Testis (tissue), 3 donors: ENCODE data around the gene SAPCD2. TPM values are rescaled to one million over a fixed set of nuclear protein-coding genes. Genes with fewer than 3 reads are reported as not detected.

Experiments
- DNase-seq: peaks from one replicate; pipeline ENCODE4 v3.0.0-alpha.2; 2019
- H3K27ac ChIP-seq, 2 donors: fragments of 200-600 bp; sonication (generic); one replicate each; pipeline ENCODE4 v1.5.1; 2019
- H3K27me3 ChIP-seq: fragments of 200-600 bp; sonication (generic); one replicate; pipeline ENCODE4 v1.5.1; 2019
- H3K36me3 ChIP-seq: fragments of 200-600 bp; sonication (generic); one replicate; pipeline ENCODE4 v1.5.1; 2017; ENCODE audit warnings: low read depth; ENCODE audit errors: missing control alignments
- H3K4me1 ChIP-seq: fragments of 200-600 bp; sonication (generic); one replicate; pipeline ENCODE4 v1.5.1; 2019
- H3K4me3 ChIP-seq, 2 donors: fragments of 200-600 bp; sonication (generic); one replicate each; pipeline ENCODE4 v1.5.1; 2017 to 2019
- H3K9me3 ChIP-seq: fragments of 200-600 bp; sonication (generic); one replicate; pipeline ENCODE4 v1.5.1; 2017
- POLR2A ChIP-seq: fragments of 450-650 bp; IDR thresholded peaks from one replicate; pipeline ENCODE4 v1.6.1; 2017; ENCODE audit warnings: antibody characterized with exemption, mild to moderate bottlenecking, moderate library complexity
- WGBS, 2 donors: methylation state at CpG; one replicate each; pipeline ENCODE4 v1.1.5; 2018; 5-methylcytosine and 5-hydroxymethylcytosine counted together
- intact Hi-C: fragments of 100-400 bp; cut with DNase I; formaldehyde crosslinking; loops from one replicate; pipeline ENCODE4 v1.15.1; 2023; ENCODE audit warnings: low total_unique reads
- polyA plus RNA-seq: library from polyadenylated mRNA; stranded (reverse); fragments of 350-450 nt; fragmentation: Illumina TruSeq; extraction: RNeasy Lipid Tissue Mini Kit (QIAGEN cat#74804); gene quantifications from one replicate; pipeline ENCODE4 v1.2.3, GENCODE V29; 2014; ENCODE audit warnings: low read depth, low replicate concordance; ENCODE audit not compliant: insufficient read depth
- total RNA-seq, 2 donors: library from RNA; depleted of rRNA; stranded (reverse); fragments of >200 nt; gene quantifications; one replicate each; pipeline ENCODE4 v1.2.3, GENCODE V29; 2016
- TF ChIP-seq, protein P1 (sequence below), 3 experiments: fragments of 450-650 bp in 2 of 3; fragments of 200-600 bp in 1 of 3; sonication (generic) in 1 of 3; IDR thresholded peaks; one replicate each; pipeline ENCODE4 v1.5.1; 2016 to 2019; ENCODE audit warnings: antibody characterized with exemption in 3 of 3, mild to moderate bottlenecking in 2 of 3, moderate library complexity in 1 of 3

SAPCD2 gene
- total and polyA plus RNA-seq, 3 donors from 2014 or later: 0.78 to 1.7 (median 1.4) TPM

DNA sequence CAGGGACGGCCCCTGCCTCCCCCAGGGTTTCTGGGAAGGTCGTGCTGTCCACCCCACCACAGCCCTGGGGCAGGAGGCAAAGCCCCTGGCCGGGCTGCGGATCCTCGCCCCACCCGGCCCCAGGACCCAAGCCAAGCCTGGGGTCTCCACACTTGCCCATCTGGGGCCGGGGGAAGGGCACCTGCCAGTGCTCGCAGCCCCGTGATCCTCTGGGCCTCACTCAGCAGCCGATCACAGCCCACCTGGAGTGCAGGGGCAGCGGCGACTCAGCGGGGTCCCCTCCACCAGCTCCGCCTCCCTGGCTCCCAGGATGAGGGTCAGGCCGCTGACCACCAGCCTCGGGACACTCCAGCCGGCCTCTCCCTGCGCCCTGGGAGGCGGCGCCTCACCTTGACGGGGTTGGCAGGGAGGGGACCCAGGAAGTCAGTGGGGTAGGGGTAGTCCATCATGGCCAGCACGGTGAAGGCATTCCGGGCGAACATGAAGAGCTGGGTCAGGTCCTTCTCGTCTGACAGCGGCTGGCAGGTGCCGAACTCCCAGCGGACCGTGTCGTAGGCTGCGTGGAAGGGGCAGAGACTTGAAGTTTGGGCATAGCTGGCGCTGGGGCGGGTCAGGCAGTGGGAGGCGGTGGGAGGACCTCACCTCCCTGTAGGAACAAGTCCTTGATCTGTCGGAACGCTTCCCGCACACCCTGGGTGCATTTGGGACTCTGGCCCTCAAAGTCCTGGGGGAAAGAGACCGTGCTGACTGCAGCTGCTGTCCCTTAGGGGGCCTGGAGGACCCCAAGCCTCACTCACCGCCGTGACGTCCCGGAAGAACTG lies 42.4 kb upstream of the SAPCD2 start:
- peaks cover 22% of the 10 kb centered on the region for H3K4me1 ChIP-seq
- no peaks in the 10 kb centered on the region for H3K36me3 ChIP-seq
- no peak overlapping the region for H3K4me3 ChIP-seq
- intact Hi-C loops: loop anchor here (10.0 kb wide), 1 partner anchor 112 kb away; the partner anchor contains the start of genes CYSRT1, RNF208 and RNF224
- WGBS, 2 donors: 69 to 91% methylated on average over 6 to 42 of the region's 42 CpGs
- DNase-seq: no peak
- no peaks in the 10 kb centered on the region for H3K9me3 ChIP-seq
- no peak for TF ChIP-seq POLR2A
- TF ChIP-seq, protein P1, sequence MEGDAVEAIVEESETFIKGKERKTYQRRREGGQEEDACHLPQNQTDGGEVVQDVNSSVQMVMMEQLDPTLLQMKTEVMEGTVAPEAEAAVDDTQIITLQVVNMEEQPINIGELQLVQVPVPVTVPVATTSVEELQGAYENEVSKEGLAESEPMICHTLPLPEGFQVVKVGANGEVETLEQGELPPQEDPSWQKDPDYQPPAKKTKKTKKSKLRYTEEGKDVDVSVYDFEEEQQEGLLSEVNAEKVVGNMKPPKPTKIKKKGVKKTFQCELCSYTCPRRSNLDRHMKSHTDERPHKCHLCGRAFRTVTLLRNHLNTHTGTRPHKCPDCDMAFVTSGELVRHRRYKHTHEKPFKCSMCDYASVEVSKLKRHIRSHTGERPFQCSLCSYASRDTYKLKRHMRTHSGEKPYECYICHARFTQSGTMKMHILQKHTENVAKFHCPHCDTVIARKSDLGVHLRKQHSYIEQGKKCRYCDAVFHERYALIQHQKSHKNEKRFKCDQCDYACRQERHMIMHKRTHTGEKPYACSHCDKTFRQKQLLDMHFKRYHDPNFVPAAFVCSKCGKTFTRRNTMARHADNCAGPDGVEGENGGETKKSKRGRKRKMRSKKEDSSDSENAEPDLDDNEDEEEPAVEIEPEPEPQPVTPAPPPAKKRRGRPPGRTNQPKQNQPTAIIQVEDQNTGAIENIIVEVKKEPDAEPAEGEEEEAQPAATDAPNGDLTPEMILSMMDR (IDR thresholded peaks at IDR 0.05): no peak
- no peaks in the 10 kb centered on the region for H3K27me3 ChIP-seq
- no peak overlapping the region for H3K27ac ChIP-seq

GRCh38 chr9:137111788-137112563 lies 41.6 kb upstream of the SAPCD2 start:
- WGBS, 2 donors: 89 to 92% methylated on average over 20 to 31 of the region's 35 CpGs
- no peak overlapping the region for H3K27ac ChIP-seq
- H3K9me3 ChIP-seq: no peaks in the 10 kb centered on the region
- H3K4me3 ChIP-seq: no peak overlapping the region
- TF ChIP-seq POLR2A: no peak
- TF ChIP-seq, protein P1 (IDR thresholded peaks at IDR 0.05): no peak
- intact Hi-C loops: loop anchor here (10.0 kb wide), 1 partner anchor 113 kb away; the partner anchor contains the start of genes CYSRT1, RNF208 and RNF224
- peaks cover 17% of the 10 kb centered on the region for H3K4me1 ChIP-seq
- no peaks in the 10 kb centered on the region for H3K27me3 ChIP-seq
- no peaks in the 10 kb centered on the region for H3K36me3 ChIP-seq
- DNase-seq: no peak

GRCh38 chr9:137110911-137111787 lies 40.8 kb upstream of the SAPCD2 start:
- WGBS, 2 donors: 87 to 90% methylated on average over 25 to 28 of the region's 28 CpGs
- intact Hi-C loops: loop anchor here (10.0 kb wide), 1 partner anchor 114 kb away; the partner anchor contains the start of genes CYSRT1, RNF208 and RNF224
- H3K36me3 ChIP-seq: no peaks in the 10 kb centered on the region

More at GRCh38 chr9:137110911-137111787, 40.8 kb upstream of the SAPCD2 start:
- no peaks in the 10 kb centered on the region for H3K9me3 ChIP-seq
- H3K27me3 ChIP-seq: no peaks in the 10 kb centered on the region
- no peak for DNase-seq
- no peak overlapping the region for H3K27ac ChIP-seq
- TF ChIP-seq, protein P1 (IDR thresholded peaks at IDR 0.05): no peak
- TF ChIP-seq POLR2A: no peak
- no peak overlapping the region for H3K4me3 ChIP-seq
- H3K4me1 ChIP-seq: peaks cover 14% of the 10 kb centered on the region
